ENCODE results near the gene CEP120.

DNA sequence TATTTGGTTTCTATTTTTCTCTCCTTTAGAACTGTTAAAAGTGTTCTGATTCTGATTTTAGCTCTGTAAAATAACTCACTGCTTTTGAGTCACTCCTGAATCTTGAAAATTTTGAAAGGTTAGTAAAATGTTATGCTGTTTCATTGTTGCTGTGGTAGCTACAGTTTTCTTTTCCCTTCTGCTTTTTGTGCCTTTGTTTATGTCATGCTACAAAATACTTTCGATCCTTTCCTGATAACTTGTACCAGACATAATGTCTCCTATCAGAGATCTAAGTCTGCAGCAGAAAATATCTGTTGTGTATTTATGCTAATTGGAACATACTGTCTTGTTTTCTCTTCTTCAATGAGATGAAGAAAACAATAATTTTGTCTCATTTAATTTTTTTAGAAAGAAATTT lies 26.9 kb upstream of the CEP120 start:
- TF ChIP-seq, protein P1, sequence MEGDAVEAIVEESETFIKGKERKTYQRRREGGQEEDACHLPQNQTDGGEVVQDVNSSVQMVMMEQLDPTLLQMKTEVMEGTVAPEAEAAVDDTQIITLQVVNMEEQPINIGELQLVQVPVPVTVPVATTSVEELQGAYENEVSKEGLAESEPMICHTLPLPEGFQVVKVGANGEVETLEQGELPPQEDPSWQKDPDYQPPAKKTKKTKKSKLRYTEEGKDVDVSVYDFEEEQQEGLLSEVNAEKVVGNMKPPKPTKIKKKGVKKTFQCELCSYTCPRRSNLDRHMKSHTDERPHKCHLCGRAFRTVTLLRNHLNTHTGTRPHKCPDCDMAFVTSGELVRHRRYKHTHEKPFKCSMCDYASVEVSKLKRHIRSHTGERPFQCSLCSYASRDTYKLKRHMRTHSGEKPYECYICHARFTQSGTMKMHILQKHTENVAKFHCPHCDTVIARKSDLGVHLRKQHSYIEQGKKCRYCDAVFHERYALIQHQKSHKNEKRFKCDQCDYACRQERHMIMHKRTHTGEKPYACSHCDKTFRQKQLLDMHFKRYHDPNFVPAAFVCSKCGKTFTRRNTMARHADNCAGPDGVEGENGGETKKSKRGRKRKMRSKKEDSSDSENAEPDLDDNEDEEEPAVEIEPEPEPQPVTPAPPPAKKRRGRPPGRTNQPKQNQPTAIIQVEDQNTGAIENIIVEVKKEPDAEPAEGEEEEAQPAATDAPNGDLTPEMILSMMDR (IDR thresholded peaks at IDR 0.05): no peak
- TF ChIP-seq EP300 (IDR thresholded peaks at IDR 0.05): no peak
- TF ChIP-seq BHLHE40 (IDR thresholded peaks at IDR 0.05; ENCODE audit: low read depth, low read length): no peak
- TF ChIP-seq ESRRA (IDR thresholded peaks at IDR 0.05; ENCODE audit: borderline replicate concordance, low read length): no peak
- TF ChIP-seq POLR2A (IDR thresholded peaks at IDR 0.05; ENCODE audit: low read length): no peak
- TF ChIP-seq, protein P2, sequence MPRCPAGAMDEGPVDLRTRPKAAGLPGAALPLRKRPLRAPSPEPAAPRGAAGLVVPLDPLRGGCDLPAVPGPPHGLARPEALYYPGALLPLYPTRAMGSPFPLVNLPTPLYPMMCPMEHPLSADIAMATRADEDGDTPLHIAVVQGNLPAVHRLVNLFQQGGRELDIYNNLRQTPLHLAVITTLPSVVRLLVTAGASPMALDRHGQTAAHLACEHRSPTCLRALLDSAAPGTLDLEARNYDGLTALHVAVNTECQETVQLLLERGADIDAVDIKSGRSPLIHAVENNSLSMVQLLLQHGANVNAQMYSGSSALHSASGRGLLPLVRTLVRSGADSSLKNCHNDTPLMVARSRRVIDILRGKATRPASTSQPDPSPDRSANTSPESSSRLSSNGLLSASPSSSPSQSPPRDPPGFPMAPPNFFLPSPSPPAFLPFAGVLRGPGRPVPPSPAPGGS (IDR thresholded peaks at IDR 0.05): no peak
- no peak for TF ChIP-seq JUNB (IDR thresholded peaks at IDR 0.05)
- TF ChIP-seq MAZ (IDR thresholded peaks at IDR 0.05; ENCODE audit: borderline replicate concordance, low read depth, low read length): no peak
- no peak for TF ChIP-seq TP53 (CRISPR knock-in tag; IDR thresholded peaks at IDR 0.05)
- no peak for TF ChIP-seq KDM1A (IDR thresholded peaks at IDR 0.05; ENCODE audit: low read depth)
- TF ChIP-seq, protein P3, sequence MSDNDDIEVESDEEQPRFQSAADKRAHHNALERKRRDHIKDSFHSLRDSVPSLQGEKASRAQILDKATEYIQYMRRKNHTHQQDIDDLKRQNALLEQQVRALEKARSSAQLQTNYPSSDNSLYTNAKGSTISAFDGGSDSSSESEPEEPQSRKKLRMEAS (IDR thresholded peaks at IDR 0.05): no peak
